ENCODE results near the gene ECE1. TPM values are rescaled to one million over a fixed set of nuclear protein-coding genes. Genes with fewer than 3 reads are reported as not detected.

Gene ECE1
- total RNA-seq, 1 experiment from 2014 or later, result 101 TPM

DNA sequence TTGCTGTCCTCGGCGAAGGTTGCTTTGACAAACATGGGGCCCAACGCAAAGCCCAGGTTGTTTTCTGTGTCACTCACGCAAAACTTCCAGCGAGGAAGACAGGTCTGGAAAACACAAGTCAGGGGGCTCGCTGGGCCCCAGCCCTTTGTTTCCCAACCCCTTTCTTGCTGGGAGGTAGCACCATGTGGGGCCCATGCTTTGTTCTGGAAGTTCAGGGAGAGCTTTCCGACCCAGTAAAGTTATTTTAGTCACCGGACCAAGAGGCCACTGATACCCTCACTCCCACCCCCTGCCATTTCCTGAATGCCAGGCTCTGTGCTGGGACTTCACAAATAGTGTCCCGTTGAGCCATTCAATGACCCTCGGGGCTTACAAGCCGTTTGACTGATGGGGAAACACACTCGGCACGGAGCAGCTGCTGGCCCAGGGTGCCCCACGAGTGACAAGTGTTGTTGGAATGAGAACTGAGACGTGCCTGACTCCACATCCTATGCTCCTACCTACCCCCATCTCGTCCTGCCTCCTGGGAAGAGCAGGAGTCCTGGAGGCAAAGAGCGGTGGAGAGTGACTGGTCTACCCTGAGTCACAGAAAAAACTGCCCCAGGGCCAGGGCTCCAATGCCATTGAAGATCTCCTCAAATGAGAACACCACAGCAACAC is 52.0 kb downstream of the ECE1 start:
- CTCF ChIA-PET, result no interaction called here

DNA sequence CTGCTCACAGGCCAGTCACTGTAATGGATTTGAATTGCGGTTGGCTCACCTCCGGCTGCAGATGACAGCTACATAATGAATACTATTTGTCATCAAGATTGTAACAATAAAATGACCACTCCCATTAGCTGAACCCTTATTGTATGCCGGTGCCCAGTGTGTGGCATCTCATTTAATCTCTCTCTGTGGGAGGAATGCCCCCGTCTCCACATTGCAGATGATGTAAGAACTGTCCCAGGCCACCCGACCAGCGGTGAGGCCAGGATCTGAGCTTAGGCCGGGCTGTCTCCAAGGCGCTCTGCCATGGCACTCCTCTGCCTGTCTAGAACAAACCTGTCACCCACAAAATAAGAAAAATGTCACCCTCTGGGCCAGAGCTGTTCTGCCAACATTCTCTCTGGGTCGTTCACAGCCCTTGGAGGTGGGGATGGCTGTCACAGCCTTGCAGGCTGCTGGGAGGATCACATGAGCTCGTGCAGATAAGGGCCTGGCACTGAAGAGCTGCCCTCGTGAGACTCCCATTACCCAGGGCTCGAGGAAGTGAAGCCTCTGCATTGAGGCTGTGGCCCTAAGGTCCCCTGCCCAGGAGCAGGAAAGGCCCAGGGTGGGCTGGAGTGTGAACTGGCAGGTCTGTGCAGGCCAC is 52.7 kb downstream of the ECE1 start:
- intact Hi-C loops (cut with micrococcal nuclease; ENCODE audit: unreplicated experiment), result no loop called here
- H3K27ac Mint-ChIP-seq (ENCODE audit: unreplicated experiment), result no peak overlapping the region
- H3K36me3 Mint-ChIP-seq (ENCODE audit: insufficient read depth, unreplicated experiment), result peaks cover 10% of the 10 kb centered on the region
- CTCF ChIA-PET, result interaction anchor here (1.2 kb wide), 1 partner anchor 133 kb away, joined by 3 read pairs; no protein-coding TSS in a partner anchor
- no peaks in the 10 kb centered on the region for H3K4me1 Mint-ChIP-seq (ENCODE audit: low read depth, unreplicated experiment)
- no peaks in the 10 kb centered on the region for H3K27me3 Mint-ChIP-seq (ENCODE audit: unreplicated experiment)
- H3K4me3 Mint-ChIP-seq (ENCODE audit: low read depth, unreplicated experiment), result no peak overlapping the region
- BruUV-seq (replicated peaks), result no TSS peak
- DNase-seq, result no peak
- TF ChIP-seq, protein P1, sequence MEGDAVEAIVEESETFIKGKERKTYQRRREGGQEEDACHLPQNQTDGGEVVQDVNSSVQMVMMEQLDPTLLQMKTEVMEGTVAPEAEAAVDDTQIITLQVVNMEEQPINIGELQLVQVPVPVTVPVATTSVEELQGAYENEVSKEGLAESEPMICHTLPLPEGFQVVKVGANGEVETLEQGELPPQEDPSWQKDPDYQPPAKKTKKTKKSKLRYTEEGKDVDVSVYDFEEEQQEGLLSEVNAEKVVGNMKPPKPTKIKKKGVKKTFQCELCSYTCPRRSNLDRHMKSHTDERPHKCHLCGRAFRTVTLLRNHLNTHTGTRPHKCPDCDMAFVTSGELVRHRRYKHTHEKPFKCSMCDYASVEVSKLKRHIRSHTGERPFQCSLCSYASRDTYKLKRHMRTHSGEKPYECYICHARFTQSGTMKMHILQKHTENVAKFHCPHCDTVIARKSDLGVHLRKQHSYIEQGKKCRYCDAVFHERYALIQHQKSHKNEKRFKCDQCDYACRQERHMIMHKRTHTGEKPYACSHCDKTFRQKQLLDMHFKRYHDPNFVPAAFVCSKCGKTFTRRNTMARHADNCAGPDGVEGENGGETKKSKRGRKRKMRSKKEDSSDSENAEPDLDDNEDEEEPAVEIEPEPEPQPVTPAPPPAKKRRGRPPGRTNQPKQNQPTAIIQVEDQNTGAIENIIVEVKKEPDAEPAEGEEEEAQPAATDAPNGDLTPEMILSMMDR (IDR thresholded peaks at IDR 0.05; ENCODE audit: unreplicated experiment), result no peak
- no peaks in the 10 kb centered on the region for H3K9me3 Mint-ChIP-seq (ENCODE audit: low read depth, unreplicated experiment)

More for the DNA sequence above, 52.0 kb downstream of the ECE1 start:
- no TSS peak for BruUV-seq (replicated peaks)
- no peaks in the 10 kb centered on the region for H3K4me1 Mint-ChIP-seq (ENCODE audit: low read depth, unreplicated experiment)
- TF ChIP-seq, protein P1 (IDR thresholded peaks at IDR 0.05; ENCODE audit: unreplicated experiment), result no peak
- intact Hi-C loops (cut with micrococcal nuclease; ENCODE audit: unreplicated experiment), result no loop called here
- no peak overlapping the region for H3K4me3 Mint-ChIP-seq (ENCODE audit: low read depth, unreplicated experiment)
- peaks cover 7% of the 10 kb centered on the region for H3K36me3 Mint-ChIP-seq (ENCODE audit: insufficient read depth, unreplicated experiment)
- H3K27me3 Mint-ChIP-seq (ENCODE audit: unreplicated experiment), result no peaks in the 10 kb centered on the region
- no peak for DNase-seq
- H3K9me3 Mint-ChIP-seq (ENCODE audit: low read depth, unreplicated experiment), result no peaks in the 10 kb centered on the region
- H3K27ac Mint-ChIP-seq (ENCODE audit: unreplicated experiment), result no peak overlapping the region

DNA sequence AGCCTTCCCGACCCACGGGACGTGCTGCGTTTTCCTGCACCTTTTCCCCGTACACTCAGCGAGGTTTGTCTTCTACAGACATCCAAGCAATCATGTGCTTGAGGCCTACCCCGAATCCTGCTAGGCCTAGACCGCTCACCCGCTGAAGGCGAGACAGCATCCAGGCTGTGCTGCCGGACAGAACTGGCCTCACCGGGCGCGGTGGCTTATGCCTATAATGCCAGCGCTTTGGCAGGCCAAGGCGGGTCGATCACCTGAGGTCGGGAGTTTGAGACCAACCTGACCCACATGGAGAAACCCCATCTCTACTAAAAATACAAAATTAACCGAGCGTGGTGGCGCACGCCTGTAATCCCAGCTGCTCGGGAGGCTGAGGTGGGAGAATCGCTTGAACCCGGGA is 54.1 kb downstream of the ECE1 start:
- intact Hi-C loops (cut with micrococcal nuclease; ENCODE audit: unreplicated experiment), result no loop called here
- CTCF ChIA-PET, result no interaction called here
- H3K9me3 Mint-ChIP-seq (ENCODE audit: low read depth, unreplicated experiment), result no peaks in the 10 kb centered on the region
- no peak overlapping the region for H3K4me3 Mint-ChIP-seq (ENCODE audit: low read depth, unreplicated experiment)
- no TSS peak for BruUV-seq (replicated peaks)
- H3K27me3 Mint-ChIP-seq (ENCODE audit: unreplicated experiment), result no peaks in the 10 kb centered on the region
- TF ChIP-seq, protein P1 (IDR thresholded peaks at IDR 0.05; ENCODE audit: unreplicated experiment), result no peak
- no peak for DNase-seq
- H3K36me3 Mint-ChIP-seq (ENCODE audit: insufficient read depth, unreplicated experiment), result peaks cover 15% of the 10 kb centered on the region
- H3K27ac Mint-ChIP-seq (ENCODE audit: unreplicated experiment), result no peak overlapping the region
- H3K4me1 Mint-ChIP-seq (ENCODE audit: low read depth, unreplicated experiment), result no peaks in the 10 kb centered on the region

DNA sequence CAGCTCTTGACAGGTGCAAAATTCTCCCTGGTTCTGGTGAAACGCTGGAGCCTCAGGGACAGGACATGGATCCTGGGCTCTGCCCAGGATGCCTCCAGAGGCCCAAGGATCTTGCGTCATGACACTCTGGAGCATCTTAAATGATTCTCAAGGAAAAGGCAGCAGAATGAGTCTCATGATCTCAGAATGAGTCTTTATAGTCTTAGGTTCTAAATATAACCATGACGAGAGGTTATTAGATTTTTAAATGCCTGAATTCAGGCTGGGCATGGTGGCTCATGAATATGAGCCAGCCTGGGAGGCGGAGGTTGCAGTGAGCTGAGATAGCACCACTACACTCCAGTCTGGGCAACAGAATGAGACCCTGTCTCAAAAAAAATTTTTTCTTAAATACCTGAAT is 55.5 kb downstream of the ECE1 start:
- no peak for DNase-seq
- Mint-ChIP-seq H3K4me3 (ENCODE audit: low read depth, unreplicated experiment) (no peak overlapping the region), H3K4me1 (ENCODE audit: low read depth, unreplicated experiment) (no peaks in the 10 kb centered on the region), H3K27me3 (ENCODE audit: unreplicated experiment) (no peaks in the 10 kb centered on the region), H3K36me3 (ENCODE audit: insufficient read depth, unreplicated experiment) (peaks cover 15% of the 10 kb centered on the region), H3K9me3 (ENCODE audit: low read depth, unreplicated experiment) (no peaks in the 10 kb centered on the region), H3K27ac (ENCODE audit: unreplicated experiment) (no peak overlapping the region)
- BruUV-seq (replicated peaks), result no TSS peak
- TF ChIP-seq, protein P1 (IDR thresholded peaks at IDR 0.05; ENCODE audit: unreplicated experiment), result no peak
- CTCF ChIA-PET, result interaction anchor here (0.7 kb wide), 1 partner anchor 10 kb away, joined by 3 read pairs; no protein-coding TSS in a partner anchor
- intact Hi-C loops (cut with micrococcal nuclease; ENCODE audit: unreplicated experiment), result no loop called here
